Measurements from ENCODE around the gene CCDC191.

The CCDC191 gene

DNA sequence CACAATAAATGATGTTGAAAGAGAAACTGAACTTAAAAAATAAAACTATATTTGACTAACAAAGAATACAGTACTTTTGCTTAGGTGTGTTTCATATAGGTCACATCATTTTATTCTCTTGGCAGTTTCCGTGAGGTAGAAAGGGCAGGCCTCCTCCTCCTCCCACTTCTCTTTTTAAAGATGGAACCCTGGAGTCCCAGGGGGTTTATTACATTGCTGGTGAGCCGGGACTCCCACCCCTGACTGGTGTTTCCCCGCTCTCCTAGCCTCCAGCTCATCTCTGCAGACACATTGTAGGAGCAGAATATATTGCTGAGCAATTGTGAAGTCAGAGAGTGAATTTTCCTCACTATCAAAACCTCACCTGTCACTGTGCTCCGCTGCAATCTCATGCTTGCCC lies 78.5 kb downstream of the CCDC191 start:
- no peak for TF ChIP-seq ZFX (IDR thresholded peaks at IDR 0.05; ENCODE audit: borderline replicate concordance)
- TF ChIP-seq, protein P1, sequence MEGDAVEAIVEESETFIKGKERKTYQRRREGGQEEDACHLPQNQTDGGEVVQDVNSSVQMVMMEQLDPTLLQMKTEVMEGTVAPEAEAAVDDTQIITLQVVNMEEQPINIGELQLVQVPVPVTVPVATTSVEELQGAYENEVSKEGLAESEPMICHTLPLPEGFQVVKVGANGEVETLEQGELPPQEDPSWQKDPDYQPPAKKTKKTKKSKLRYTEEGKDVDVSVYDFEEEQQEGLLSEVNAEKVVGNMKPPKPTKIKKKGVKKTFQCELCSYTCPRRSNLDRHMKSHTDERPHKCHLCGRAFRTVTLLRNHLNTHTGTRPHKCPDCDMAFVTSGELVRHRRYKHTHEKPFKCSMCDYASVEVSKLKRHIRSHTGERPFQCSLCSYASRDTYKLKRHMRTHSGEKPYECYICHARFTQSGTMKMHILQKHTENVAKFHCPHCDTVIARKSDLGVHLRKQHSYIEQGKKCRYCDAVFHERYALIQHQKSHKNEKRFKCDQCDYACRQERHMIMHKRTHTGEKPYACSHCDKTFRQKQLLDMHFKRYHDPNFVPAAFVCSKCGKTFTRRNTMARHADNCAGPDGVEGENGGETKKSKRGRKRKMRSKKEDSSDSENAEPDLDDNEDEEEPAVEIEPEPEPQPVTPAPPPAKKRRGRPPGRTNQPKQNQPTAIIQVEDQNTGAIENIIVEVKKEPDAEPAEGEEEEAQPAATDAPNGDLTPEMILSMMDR (IDR thresholded peaks at IDR 0.05), result no peak

DNA sequence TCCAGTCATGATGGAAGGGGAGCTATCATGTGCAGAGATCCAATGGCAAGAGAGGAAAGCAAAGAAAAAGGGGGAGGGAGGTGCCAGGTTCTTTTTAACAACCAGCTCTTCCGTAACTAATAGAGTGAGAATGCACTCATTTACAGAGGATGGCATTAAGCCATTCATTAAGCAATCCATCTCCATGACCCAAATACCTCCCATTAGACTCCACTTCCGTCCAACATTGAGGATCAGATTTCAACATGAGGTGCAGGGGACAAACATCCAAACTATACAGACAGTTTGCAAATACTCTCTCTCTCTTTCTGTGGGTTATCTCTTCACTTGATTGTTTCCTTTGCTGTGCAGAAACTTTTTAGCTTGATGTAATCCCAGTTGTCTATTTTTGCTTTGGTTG lies 87.3 kb downstream of the CCDC191 start:
- TF ChIP-seq, protein P1 (IDR thresholded peaks at IDR 0.05), result no peak
- no peak for TF ChIP-seq ZFX (IDR thresholded peaks at IDR 0.05; ENCODE audit: borderline replicate concordance)
- no peak overlapping the region for H3K27ac ChIP-seq

More for the DNA sequence above, 78.5 kb downstream of the CCDC191 start:
- H3K27ac ChIP-seq, result no peak overlapping the region

DNA sequence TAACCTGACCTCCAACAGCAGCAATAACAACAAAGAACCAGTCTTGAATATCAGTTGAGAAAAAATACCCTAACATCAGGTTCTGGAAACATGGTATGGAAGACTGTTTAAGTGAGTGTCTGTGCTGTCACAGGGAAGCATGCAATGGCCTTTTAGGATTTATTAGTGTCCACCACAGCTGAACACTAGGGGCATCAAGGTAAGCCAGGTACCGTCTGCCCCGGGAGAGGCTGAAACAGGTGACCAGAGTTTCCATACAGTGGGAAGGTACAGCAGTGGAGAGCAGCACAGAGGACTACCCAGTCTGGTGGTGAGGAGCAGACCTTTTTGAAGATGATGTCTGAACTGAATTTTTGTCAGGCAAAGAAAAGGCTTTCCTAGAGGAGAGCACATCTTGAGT lies 90.2 kb downstream of the CCDC191 start:
- no peak for TF ChIP-seq ZFX (IDR thresholded peaks at IDR 0.05; ENCODE audit: borderline replicate concordance)
- TF ChIP-seq, protein P1 (IDR thresholded peaks at IDR 0.05), result peak; percentile 16
- H3K27ac ChIP-seq, result no peak overlapping the region

DNA sequence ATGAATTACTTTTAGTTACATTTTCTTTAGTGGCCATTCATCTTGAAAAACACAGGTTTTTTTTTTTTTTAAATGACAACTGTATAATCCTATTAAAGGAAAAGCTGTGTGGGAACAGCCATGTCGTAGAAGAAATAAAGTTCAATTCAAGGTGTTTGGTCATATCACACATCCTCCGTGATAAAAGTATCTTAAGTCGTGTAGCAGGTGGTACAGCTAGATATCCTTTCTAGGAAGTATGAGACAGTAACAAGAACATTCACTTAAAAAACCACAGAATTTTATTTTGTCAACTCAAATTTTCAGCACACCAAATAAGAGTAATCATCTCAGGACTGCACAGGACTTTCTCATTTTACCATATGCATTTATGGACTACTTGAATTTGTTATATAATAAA lies 92.4 kb downstream of the CCDC191 start:
- TF ChIP-seq, protein P1 (IDR thresholded peaks at IDR 0.05), result no peak
- TF ChIP-seq ZFX (IDR thresholded peaks at IDR 0.05; ENCODE audit: borderline replicate concordance), result no peak
- H3K27ac ChIP-seq, result no peak overlapping the region

DNA sequence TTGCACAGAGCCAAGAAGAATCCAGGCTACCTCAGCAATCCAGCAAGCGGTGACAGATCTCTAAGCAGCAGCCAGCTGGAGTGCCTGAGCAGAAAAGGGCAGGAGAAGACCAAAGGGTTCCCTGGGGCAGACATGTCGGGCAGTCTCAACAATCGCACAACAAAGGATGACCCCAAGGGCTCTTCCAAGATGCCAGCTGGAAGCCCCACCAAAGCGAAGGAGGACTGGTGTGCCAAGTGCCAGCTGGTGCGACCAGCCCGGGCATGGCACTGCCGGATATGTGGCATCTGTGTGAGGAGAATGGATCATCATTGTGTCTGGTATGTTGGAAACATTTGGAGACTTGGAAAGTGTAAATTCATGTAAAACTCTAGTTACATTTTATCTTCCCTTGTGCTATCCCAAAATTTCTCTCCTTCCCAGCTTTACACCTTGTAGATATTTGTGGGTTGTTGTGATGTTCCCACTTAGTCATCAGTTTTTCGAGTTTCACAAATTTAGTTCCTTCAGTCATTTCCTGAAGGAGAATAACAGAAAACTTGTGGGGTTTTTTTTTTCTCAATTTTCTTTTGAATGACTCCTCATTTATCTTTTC lies 102.1 kb downstream of the CCDC191 start:
- TF ChIP-seq, protein P1 (IDR thresholded peaks at IDR 0.05), result no peak
- no peak for TF ChIP-seq ZFX (IDR thresholded peaks at IDR 0.05; ENCODE audit: borderline replicate concordance)
- no peak overlapping the region for H3K27ac ChIP-seq

DNA sequence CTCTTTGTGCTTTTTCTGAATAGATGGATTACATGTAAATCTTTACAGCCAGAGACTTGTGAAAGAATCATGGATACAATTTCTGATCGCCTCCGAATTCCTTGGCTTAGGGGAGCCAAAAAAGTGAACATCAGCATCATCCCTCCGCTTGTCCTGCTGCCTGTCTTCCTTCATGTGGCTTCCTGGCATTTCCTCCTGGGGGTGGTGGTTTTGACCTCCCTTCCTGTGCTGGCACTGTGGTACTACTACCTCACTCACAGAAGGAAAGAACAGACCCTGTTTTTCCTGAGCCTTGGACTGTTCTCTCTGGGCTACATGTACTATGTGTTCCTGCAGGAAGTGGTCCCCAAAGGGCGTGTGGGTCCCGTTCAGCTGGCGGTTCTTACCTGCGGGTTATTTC lies 102.6 kb downstream of the CCDC191 start:
- TF ChIP-seq ZFX (IDR thresholded peaks at IDR 0.05; ENCODE audit: borderline replicate concordance), result no peak
- TF ChIP-seq, protein P1 (IDR thresholded peaks at IDR 0.05), result no peak
- no peak overlapping the region for H3K27ac ChIP-seq

DNA sequence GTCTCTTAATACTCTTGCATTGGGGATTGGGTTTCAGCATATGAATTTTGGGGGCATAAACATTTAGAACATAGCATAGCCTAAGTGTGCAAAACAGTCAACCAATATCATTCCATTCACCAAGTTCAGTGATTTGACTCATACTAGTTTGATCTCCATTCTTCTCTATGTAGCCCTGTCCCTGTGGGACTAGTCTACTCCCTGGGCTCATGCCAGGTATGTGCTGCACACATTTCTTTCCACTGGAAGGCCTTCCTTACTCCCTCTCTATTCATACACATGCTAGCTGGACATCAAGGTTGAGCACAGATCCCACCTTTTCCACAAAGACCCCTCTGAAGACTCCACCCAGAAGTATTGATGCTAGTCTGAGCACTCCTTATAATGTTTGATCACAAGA lies 103.4 kb downstream of the CCDC191 start:
- no peak for TF ChIP-seq ZFX (IDR thresholded peaks at IDR 0.05; ENCODE audit: borderline replicate concordance)
- TF ChIP-seq, protein P1 (IDR thresholded peaks at IDR 0.05), result no peak
- H3K27ac ChIP-seq, result no peak overlapping the region

All from 22Rv1 (cell line).